ENCODE data around the gene FRMPD3.

FRMPD3 gene

DNA sequence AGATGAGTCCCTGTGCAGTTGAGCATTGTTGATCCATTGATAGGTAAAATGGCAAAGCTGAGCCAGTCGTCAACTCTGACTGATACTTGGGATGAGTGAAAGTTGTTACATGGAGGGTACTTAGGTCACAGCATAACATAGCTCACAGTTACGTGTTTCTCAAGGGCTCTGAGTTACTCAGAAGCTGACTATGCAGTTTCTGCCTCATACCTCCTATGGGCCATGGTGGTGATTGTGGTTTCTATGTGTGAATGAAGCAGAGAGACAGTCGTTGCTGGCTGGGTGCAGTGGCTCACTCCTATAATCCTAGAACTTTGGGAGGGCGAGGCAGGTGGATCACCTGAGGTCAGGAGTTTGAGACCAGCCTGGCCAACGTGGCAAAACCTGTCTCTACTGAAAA, 30.8 kb downstream of the FRMPD3 start:
- TF ChIP-seq, protein P1, sequence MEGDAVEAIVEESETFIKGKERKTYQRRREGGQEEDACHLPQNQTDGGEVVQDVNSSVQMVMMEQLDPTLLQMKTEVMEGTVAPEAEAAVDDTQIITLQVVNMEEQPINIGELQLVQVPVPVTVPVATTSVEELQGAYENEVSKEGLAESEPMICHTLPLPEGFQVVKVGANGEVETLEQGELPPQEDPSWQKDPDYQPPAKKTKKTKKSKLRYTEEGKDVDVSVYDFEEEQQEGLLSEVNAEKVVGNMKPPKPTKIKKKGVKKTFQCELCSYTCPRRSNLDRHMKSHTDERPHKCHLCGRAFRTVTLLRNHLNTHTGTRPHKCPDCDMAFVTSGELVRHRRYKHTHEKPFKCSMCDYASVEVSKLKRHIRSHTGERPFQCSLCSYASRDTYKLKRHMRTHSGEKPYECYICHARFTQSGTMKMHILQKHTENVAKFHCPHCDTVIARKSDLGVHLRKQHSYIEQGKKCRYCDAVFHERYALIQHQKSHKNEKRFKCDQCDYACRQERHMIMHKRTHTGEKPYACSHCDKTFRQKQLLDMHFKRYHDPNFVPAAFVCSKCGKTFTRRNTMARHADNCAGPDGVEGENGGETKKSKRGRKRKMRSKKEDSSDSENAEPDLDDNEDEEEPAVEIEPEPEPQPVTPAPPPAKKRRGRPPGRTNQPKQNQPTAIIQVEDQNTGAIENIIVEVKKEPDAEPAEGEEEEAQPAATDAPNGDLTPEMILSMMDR (IDR thresholded peaks at IDR 0.05), result no peak
- no peak overlapping the region for H3K27ac ChIP-seq
- H3K4me3 ChIP-seq, result no peak overlapping the region
- intact Hi-C loops (cut with DNase I; ENCODE audit: low total_unique reads), result no loop called here
- no peaks in the 10 kb centered on the region for H3K9me3 ChIP-seq
- no peaks in the 10 kb centered on the region for H3K27me3 ChIP-seq
- no peaks in the 10 kb centered on the region for H3K36me3 ChIP-seq
- H3K4me1 ChIP-seq, result peaks cover 0 to 7% (median 0%) of the 10 kb centered on the region in 4 donors
- DNase-seq, result no peak

DNA sequence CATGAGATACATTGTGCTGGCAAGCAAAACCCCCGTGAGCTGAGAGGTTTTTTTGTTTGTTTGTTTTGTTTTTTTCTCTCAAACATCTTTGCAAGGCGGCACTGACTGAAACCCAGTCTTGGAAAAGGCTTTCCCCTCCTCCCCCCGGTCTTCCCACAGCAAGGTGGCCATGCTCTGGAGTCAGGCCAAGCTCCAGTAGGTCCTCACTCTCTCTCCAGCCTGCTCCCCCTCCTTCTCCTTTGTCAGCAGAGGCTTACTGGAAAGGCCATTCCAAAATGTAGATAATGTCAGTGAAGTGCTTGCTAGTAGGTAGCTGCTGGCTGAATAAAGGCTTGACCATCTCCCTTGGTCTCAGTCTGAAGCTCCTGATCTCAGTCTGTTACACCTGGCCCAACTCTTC, 32.6 kb downstream of the FRMPD3 start:
- TF ChIP-seq, protein P1 (IDR thresholded peaks at IDR 0.05), result no peak

GRCh38 chrX:107484002-107484726, 34.7 kb downstream of the FRMPD3 start:
- intact Hi-C loops (cut with DNase I; ENCODE audit: low total_unique reads), result no loop called here
- H3K27me3 ChIP-seq, result no peaks in the 10 kb centered on the region

More for the DNA sequence above, 32.6 kb downstream of the FRMPD3 start:
- Histone ChIP-seq H3K27me3 (no peaks in the 10 kb centered on the region), H3K4me3 (no peak overlapping the region), H3K9me3 (no peaks in the 10 kb centered on the region), H3K36me3 (no peaks in the 10 kb centered on the region), H3K4me1 (peaks cover 0 to 7% (median 0%) of the 10 kb centered on the region in 4 donors), H3K27ac (no peak overlapping the region)
- no peak for DNase-seq
- intact Hi-C loops (cut with DNase I; ENCODE audit: low total_unique reads), result no loop called here

DNA sequence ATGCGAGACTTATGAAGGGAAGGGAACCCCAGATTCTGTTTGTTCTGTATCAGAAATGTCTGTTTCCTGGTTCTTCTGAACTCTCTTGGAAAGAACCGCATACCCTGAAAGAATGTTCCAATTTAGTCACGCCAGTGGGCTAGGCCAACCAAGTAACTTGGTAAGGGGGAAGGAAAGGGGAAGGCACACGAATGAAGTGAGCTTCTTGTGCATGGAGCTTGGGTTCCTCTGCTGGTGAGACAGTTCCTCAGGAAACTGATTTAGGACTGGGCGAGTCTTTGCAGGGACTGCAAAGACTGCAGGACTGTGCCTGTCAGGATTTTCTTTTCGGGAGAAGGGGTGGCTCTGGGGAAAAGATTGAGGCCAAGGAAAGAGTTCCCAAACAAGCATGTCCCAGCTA, 35.6 kb downstream of the FRMPD3 start:
- no peaks in the 10 kb centered on the region for H3K36me3 ChIP-seq
- intact Hi-C loops (cut with DNase I; ENCODE audit: low total_unique reads), result no loop called here
- no peaks in the 10 kb centered on the region for H3K27me3 ChIP-seq
- no peak for DNase-seq
- no peak overlapping the region for H3K27ac ChIP-seq
- TF ChIP-seq, protein P1 (IDR thresholded peaks at IDR 0.05), result peak in 1 of 2 experiments; percentile 8
- H3K9me3 ChIP-seq, result no peaks in the 10 kb centered on the region
- peaks cover 0 to 7% (median 0%) of the 10 kb centered on the region in 4 donors for H3K4me1 ChIP-seq
- H3K4me3 ChIP-seq, result no peak overlapping the region

More at GRCh38 chrX:107484002-107484726, 34.7 kb downstream of the FRMPD3 start:
- TF ChIP-seq, protein P1 (IDR thresholded peaks at IDR 0.05), result no peak
- Histone ChIP-seq H3K36me3 (no peaks in the 10 kb centered on the region), H3K9me3 (no peaks in the 10 kb centered on the region), H3K4me1 (peaks cover 0 to 7% (median 0%) of the 10 kb centered on the region in 4 donors), H3K4me3 (no peak overlapping the region), H3K27ac (no peak overlapping the region)
- DNase-seq, result peak in 1 of 2 donors; percentile 19

DNA sequence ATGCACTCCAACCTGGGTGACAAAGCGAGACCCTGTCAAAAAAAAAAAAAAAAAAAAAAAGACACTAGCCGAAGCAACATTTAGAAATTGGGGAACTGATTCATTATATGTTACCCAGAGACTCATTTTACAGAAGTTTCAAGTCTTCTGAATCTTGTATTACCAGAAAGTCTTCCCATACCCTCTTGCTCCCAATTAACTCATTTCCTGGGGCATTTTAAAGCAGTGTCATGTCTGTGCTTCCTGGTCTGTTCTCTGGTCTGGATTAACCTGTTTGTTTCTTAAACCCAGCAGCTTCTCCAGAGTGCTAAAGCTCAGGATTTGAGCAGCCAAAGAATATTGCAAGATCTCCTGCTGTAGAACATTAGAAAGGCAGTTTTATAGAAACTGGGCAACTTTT, 43.7 kb downstream of the FRMPD3 start:
- Histone ChIP-seq H3K36me3 (no peaks in the 10 kb centered on the region), H3K4me1 (no peaks in the 10 kb centered on the region), H3K9me3 (no peaks in the 10 kb centered on the region), H3K27ac (no peak overlapping the region), H3K27me3 (no peaks in the 10 kb centered on the region), H3K4me3 (no peak overlapping the region)
- TF ChIP-seq, protein P1 (IDR thresholded peaks at IDR 0.05), result no peak
- intact Hi-C loops (cut with DNase I; ENCODE audit: low total_unique reads), result no loop called here
- no peak for DNase-seq
